CD4-positive, alpha-beta memory T cell (primary cell): ENCODE results near the gene SERPINA1. TPM values are rescaled to one million over a fixed set of nuclear protein-coding genes. Genes with fewer than 3 reads are reported as not detected.
"Not testable (repeated sequence)": the region's sequence is repeated elsewhere in the genome, so short reads cannot be mapped to it uniquely, and the experiment has no call there.

Experiments used
- CTCF ChIA-PET: fragments of 350-600 bp; sonication (Branson Sonifier 250); formaldehyde crosslinking; loops from one replicate; lab custom pipeline; 2021; ENCODE audit warnings: inconsistent platforms; ENCODE audit not compliant: partially characterized antibody; lab: Charles Lee
- POLR2A ChIA-PET: fragments of 350-600 bp; sonication (Branson Sonifier 250); formaldehyde crosslinking; loops from one replicate; lab custom pipeline; 2021; ENCODE audit not compliant: partially characterized antibody; lab: Charles Lee
- DNase-seq, 5 donors: peaks; one replicate each; pipeline versions ENCODE4 v3.0.0 to v3.0.0-alpha.2; 2020 to 2022; ENCODE audit warnings: mixed read lengths in 1 of 5
- H3K27ac ChIP-seq: one replicate; pipeline ENCODE4 v1.7.0; 2013; ENCODE audit warnings: low read depth, low read length
- H3K27me3 ChIP-seq: 2 replicates; pipeline ENCODE4 v1.7.0; 2013; ENCODE audit warnings: mild to moderate bottlenecking, low read length, moderate library complexity; ENCODE audit not compliant: insufficient read depth
- H3K36me3 ChIP-seq: 2 replicates; pipeline ENCODE4 v1.7.0; 2013; ENCODE audit warnings: mild to moderate bottlenecking, low read length, moderate library complexity; ENCODE audit not compliant: insufficient read depth
- H3K4me1 ChIP-seq: 2 replicates; pipeline ENCODE4 v1.7.0; 2013; ENCODE audit warnings: mild to moderate bottlenecking, low read length, moderate library complexity; ENCODE audit not compliant: insufficient read depth
- H3K4me3 ChIP-seq, 2 donors: one replicate each; pipeline ENCODE4 v1.7.0; 2013; ENCODE audit warnings: low read length in 2 of 2, mild to moderate bottlenecking in 1 of 2
- H3K9me3 ChIP-seq, 2 donors: one replicate each; pipeline ENCODE4 v1.7.0; 2013; ENCODE audit warnings: low read length in 2 of 2, control low read depth in 1 of 2; ENCODE audit not compliant: control insufficient read depth in 1 of 2
- H3K27ac Mint-ChIP-seq, 7 donors: one replicate each; pipeline ENCODE4 v1.8.0; 2020 to 2021; ENCODE audit warnings: mixed read lengths in 7 of 7, mild to moderate bottlenecking in 6 of 7, inconsistent platforms in 3 of 7, moderate library complexity in 3 of 7
- H3K27me3 Mint-ChIP-seq, 2 donors: one replicate each; pipeline ENCODE4 v1.8.0; 2020 to 2021; ENCODE audit warnings: mixed read lengths in 2 of 2
- H3K36me3 Mint-ChIP-seq, 2 donors: one replicate each; pipeline ENCODE4 v1.8.0; 2020 to 2021; ENCODE audit warnings: mixed read lengths in 2 of 2, inconsistent platforms in 1 of 2, mild to moderate bottlenecking in 1 of 2
- H3K4me1 Mint-ChIP-seq, 4 donors: one replicate each; pipeline ENCODE4 v1.8.0; 2020 to 2021; ENCODE audit warnings: mixed read lengths in 4 of 4, mild to moderate bottlenecking in 1 of 4
- H3K4me3 Mint-ChIP-seq, 8 donors: one replicate each; pipeline ENCODE4 v1.8.0; 2020 to 2021; ENCODE audit warnings: mixed read lengths in 8 of 8, mild to moderate bottlenecking in 7 of 8, moderate library complexity in 6 of 8, inconsistent platforms in 3 of 8
- H3K9me3 Mint-ChIP-seq, 8 donors: one replicate each; pipeline ENCODE4 v1.8.0; 2020 to 2021; ENCODE audit warnings: mixed read lengths in 8 of 8, mild to moderate bottlenecking in 5 of 8, inconsistent platforms in 3 of 8, moderate library complexity in 1 of 8
- intact Hi-C: fragments of 100-400 bp; cut with micrococcal nuclease; formaldehyde crosslinking; loops from one replicate; pipeline ENCODE4 v1.15.1; 2023
- polyA plus RNA-seq, 2 donors: library from polyadenylated mRNA; unstranded; fragments of 300-500 nt; fragmentation: Illumina TruSeq; gene quantifications; one replicate each; pipeline ENCODE4 v1.2.3, GENCODE V29; 2021
- total RNA-seq, 2 experiments: library from RNA; stranded (reverse); gene quantifications; one replicate each; pipeline ENCODE4 v1.2.3, GENCODE V29; 2021

SERPINA1 gene
- total and polyA plus RNA-seq, 4 experiments from 2014 or later = 0.44 to 0.58 TPM; not detected in 2

DNA sequence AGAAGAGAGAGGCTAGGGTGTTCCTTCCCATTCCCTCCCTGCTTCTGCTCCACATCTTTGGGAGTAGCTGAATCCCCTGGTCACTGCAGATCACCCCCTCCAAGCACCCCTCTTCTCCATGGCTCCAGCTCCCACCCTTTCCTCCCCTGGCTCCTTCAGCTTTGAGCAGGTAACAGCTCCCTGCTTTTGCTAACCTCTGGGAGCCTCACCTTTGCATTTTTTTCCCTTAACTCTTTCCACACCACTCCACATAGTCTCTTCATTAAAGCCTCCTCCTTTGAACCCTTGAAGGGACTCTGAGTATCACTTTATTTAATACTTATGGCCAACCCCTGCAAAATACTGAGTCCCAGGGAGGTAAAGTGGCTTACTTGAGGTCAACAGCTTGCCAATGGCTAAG lies 39.6 kb downstream of the SERPINA1 start:
- H3K27me3 ChIP-seq = no peaks in the 10 kb centered on the region
- intact Hi-C loops = no loop called here
- no peaks in the 10 kb centered on the region for H3K36me3 ChIP-seq
- Mint-ChIP-seq H3K9me3 (peaks cover 0 to 8% (median 2%) of the 10 kb centered on the region in 8 donors), H3K27ac (peak overlapping the region in 1 of 7 donors; percentile 38), H3K4me3 (no peak overlapping the region), H3K36me3 (no peaks in the 10 kb centered on the region), H3K4me1 (peaks cover 10 to 31% (median 17%) of the 10 kb centered on the region in 4 donors), H3K27me3 (peaks cover 0 to 5% of the 10 kb centered on the region in 2 donors)
- no peak overlapping the region for H3K27ac ChIP-seq
- no peaks in the 10 kb centered on the region for H3K9me3 ChIP-seq
- DNase-seq = no peak
- peaks cover 18% of the 10 kb centered on the region for H3K4me1 ChIP-seq
- no peak overlapping the region for H3K4me3 ChIP-seq
- ChIA-PET CTCF (no interaction called here), POLR2A (no interaction called here)

DNA sequence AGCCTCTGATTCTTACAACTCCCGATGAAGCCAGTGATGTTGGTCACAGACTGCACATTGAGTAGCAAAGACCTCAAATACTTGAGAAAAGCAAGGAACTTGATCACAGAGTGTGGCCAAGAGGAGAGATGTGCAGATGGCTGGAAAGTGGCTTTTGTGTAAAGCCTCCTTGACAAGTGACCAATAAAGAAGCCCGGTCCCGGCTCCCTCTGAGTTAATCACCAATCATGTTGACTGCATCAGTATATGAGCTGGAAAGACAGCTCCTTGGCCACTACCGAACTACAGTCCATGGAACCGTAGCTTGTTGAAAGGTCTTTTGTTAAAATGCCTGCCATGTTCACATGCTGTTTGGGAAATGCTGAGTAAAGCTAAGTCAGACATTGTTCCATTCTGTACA lies 41.6 kb downstream of the SERPINA1 start:
- CTCF ChIA-PET = no interaction called here
- Histone ChIP-seq H3K27ac (peak overlapping the region; percentile 68), H3K9me3 (no peaks in the 10 kb centered on the region), H3K27me3 (no peaks in the 10 kb centered on the region), H3K4me3 (no peak overlapping the region), H3K36me3 (no peaks in the 10 kb centered on the region), H3K4me1 (peaks cover 18% of the 10 kb centered on the region)
- DNase-seq = no peak
- peaks cover 13 to 42% (median 19%) of the 10 kb centered on the region in 4 donors for H3K4me1 Mint-ChIP-seq
- POLR2A ChIA-PET = no interaction called here
- H3K27ac Mint-ChIP-seq = peak overlapping the region; percentile 82 to 91 (median 89)
- peaks cover 0 to 5% of the 10 kb centered on the region in 2 donors for H3K27me3 Mint-ChIP-seq
- intact Hi-C loops = no loop called here
- H3K4me3 Mint-ChIP-seq = peak overlapping the region in 5 of 8 donors; percentile 3 to 80 (median 43)
- peaks cover 0 to 4% (median 2%) of the 10 kb centered on the region in 8 donors for H3K9me3 Mint-ChIP-seq
- no peaks in the 10 kb centered on the region for H3K36me3 Mint-ChIP-seq

DNA sequence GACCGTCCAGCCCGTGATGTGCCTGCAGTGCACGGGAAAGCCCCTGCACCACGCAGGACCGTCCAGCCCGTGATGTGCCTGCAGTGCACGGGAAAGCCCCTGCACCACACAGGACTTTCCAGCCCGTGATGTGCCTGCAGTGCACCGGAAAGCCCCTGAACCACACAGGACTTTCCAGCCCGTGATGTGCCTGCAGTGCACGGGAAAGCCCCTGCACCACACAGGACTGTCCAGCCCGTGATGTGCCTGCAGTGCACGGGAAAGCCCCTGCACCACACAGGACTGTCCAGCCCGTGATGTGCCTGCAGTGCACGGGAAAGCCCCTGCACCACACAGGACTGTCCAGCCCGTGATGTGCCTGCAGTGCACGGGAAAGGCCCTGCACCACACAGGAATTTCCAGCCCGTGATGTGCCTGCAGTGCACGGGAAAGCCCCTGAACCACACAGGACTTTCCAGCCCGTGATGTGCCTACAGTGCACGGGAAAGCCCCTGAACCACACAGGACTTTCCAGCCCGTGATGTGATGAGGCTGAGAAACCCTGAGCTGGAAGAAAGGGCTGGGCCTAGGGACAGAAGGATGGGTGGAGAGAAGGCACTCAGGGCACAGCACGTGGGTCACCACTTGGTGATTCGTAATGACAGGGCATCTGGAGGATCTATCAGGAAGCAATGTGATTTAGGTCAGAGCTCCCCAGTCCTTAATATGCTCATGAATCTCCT lies 42.2 kb downstream of the SERPINA1 start:
- H3K4me3 Mint-ChIP-seq = peak overlapping the region in 6 of 8 donors; percentile 3 to 80 (median 32)
- H3K36me3 Mint-ChIP-seq, H3K9me3 ChIP-seq, H3K4me3 ChIP-seq, H3K27me3 Mint-ChIP-seq, H3K27me3 ChIP-seq, H3K36me3 ChIP-seq, POLR2A ChIA-PET, intact Hi-C loops, H3K9me3 Mint-ChIP-seq, CTCF ChIA-PET: not testable (repeated sequence)
- Histone ChIP-seq H3K27ac (peak overlapping the region; percentile 68), H3K4me1 (peaks cover 18% of the 10 kb centered on the region)
- peaks cover 16 to 47% (median 20%) of the 10 kb centered on the region in 4 donors for H3K4me1 Mint-ChIP-seq
- peak; percentile 38 to 91 (median 53) for DNase-seq
- H3K27ac Mint-ChIP-seq = peak overlapping the region; percentile 82 to 91 (median 89)

DNA sequence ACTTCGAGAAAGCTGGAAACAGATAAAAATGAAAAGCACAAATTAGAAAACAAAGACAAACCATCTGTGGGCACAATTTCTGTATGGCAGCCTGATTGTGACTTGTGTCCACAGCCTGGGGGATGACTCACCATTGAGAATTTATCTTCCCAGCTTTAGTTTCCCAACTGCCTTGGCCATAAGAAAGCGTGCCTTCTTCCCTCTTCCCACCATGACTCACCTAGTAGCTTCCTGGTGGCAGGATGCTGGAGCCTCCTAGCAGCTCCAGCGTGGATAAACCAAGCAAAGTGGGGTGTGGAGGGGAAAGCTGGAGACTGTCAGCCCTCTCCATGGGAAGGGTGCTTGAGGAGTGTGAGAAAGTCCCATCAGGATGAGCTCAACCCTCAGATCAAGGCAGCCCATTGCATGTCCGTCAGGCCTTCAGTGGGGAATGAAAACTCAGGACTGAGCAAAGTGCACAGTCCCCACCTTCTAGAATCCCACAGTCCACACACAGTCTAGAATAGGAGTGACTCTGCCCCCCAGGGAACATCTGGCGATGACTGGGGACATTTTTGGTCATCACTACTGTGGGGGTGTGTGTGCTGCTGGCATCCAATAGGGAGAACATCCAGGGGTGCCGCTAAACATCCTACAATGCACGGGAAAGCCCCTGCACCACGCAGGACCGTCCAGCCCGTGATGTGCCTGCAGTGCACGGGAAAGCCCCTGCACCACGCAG lies 42.9 kb downstream of the SERPINA1 start:
- H3K9me3 Mint-ChIP-seq = peaks cover 0 to 4% (median 1%) of the 10 kb centered on the region in 8 donors
- CTCF ChIA-PET = no interaction called here
- POLR2A ChIA-PET = no interaction called here
- no peaks in the 10 kb centered on the region for H3K9me3 ChIP-seq
- H3K4me3 Mint-ChIP-seq = peak overlapping the region in 1 of 8 donors; percentile 22
- peaks cover 18% of the 10 kb centered on the region for H3K4me1 ChIP-seq
- no peaks in the 10 kb centered on the region for H3K36me3 Mint-ChIP-seq
- no peaks in the 10 kb centered on the region for H3K36me3 ChIP-seq
- no peaks in the 10 kb centered on the region for H3K27me3 ChIP-seq
- peak overlapping the region; percentile 52 for H3K27ac ChIP-seq
- H3K27ac Mint-ChIP-seq = peak overlapping the region in 5 of 7 donors; percentile 74 to 86 (median 84)
- peaks cover 16 to 47% (median 20%) of the 10 kb centered on the region in 4 donors for H3K4me1 Mint-ChIP-seq
- peaks cover 4 to 6% of the 10 kb centered on the region in 2 donors for H3K27me3 Mint-ChIP-seq
- DNase-seq = peak in 2 of 5 donors; percentile 3 to 27
- H3K4me3 ChIP-seq = no peak overlapping the region
- intact Hi-C loops = no loop called here

DNA sequence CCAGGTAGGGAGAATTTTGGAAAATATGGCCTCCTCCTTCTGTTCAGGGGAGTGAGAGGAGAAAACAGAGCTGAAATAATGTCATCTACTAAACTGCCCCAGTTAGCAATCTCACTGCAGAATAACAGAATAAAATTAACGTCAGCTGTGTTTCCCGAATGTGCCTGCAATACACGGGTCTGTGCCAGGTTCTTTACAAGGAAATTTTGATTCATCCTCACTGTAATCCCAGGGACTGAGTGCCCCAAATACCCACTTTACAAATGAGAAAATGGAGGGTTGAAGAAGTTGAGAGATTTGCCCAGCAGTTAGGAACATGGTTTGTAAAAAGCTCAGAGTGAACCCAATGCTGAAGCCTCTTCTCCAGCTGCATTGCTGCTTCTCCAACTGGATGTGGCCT lies 44.0 kb downstream of the SERPINA1 start:
- H3K36me3 Mint-ChIP-seq = no peaks in the 10 kb centered on the region
- peak overlapping the region in 4 of 7 donors; percentile 66 to 86 (median 79) for H3K27ac Mint-ChIP-seq

DNA sequence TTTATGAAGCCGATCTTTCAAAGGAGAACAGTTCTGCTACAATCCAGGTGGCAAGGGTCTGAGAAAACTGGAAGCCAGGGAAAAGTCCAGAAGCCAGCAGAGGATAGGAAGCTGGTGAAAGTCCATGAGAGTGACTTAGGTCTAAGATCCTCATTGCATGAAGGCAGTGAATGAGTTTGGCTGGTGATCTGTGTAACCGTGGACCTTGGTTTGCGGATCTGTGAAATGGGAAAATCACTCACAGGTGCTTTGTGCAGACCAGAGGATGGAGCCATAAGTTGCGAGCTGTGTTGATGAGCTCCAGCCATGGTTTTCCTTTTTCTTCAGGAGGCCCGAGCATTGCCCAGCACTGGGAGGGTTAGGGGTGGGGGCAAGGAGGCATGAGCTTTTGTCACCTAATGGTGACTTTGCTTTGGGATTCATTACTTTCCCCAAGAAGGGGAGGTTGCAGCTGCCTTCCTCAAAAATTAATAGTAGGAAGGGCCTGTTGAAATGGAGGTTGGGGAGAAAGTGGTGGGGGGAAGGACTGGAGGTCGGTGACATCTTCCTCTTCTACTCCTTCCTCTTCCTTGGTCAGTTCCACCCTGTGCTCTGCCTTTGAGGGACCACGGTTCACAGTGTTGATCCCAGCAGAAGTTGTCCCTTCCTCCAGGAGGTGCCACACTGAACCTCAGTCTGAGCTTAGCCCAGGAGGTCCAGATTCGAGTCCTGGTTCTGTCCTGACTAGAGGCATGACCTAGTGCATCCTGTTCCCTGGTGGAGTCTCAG lies 45.0 kb downstream of the SERPINA1 start:
- Histone ChIP-seq H3K4me1 (peaks cover 18% of the 10 kb centered on the region), H3K4me3 (no peak overlapping the region), H3K9me3 (no peaks in the 10 kb centered on the region), H3K27ac (no peak overlapping the region), H3K27me3 (no peaks in the 10 kb centered on the region), H3K36me3 (no peaks in the 10 kb centered on the region)
- H3K36me3 Mint-ChIP-seq = no peaks in the 10 kb centered on the region
- H3K27me3 Mint-ChIP-seq = peaks cover 9% of the 10 kb centered on the region in 2 donors
- no peak overlapping the region for H3K4me3 Mint-ChIP-seq
- peak overlapping the region in 4 of 7 donors; percentile 36 to 86 (median 67) for H3K27ac Mint-ChIP-seq
- peaks cover 0 to 3% (median 0%) of the 10 kb centered on the region in 8 donors for H3K9me3 Mint-ChIP-seq
- ChIA-PET CTCF (no interaction called here), POLR2A (no interaction called here)
- DNase-seq = no peak
- H3K4me1 Mint-ChIP-seq = peaks cover 16 to 42% (median 20%) of the 10 kb centered on the region in 4 donors
- intact Hi-C loops = no loop called here

More for the DNA sequence above, 44.0 kb downstream of the SERPINA1 start:
- peaks cover 16 to 47% (median 20%) of the 10 kb centered on the region in 4 donors for H3K4me1 Mint-ChIP-seq
- ChIA-PET POLR2A (no interaction called here), CTCF (no interaction called here)
- intact Hi-C loops = no loop called here
- Histone ChIP-seq H3K27me3 (no peaks in the 10 kb centered on the region), H3K36me3 (no peaks in the 10 kb centered on the region), H3K4me3 (no peak overlapping the region), H3K4me1 (peaks cover 18% of the 10 kb centered on the region), H3K9me3 (no peaks in the 10 kb centered on the region), H3K27ac (no peak overlapping the region)
- H3K27me3 Mint-ChIP-seq = peaks cover 4 to 6% of the 10 kb centered on the region in 2 donors
- no peak overlapping the region for H3K4me3 Mint-ChIP-seq
- DNase-seq = no peak
- peaks cover 0 to 4% (median 2%) of the 10 kb centered on the region in 8 donors for H3K9me3 Mint-ChIP-seq
